GM18873 (cell line): Measurements from ENCODE around the gene PPIA.
"Not testable (repeated sequence)": the region's sequence is repeated elsewhere in the genome, so short reads cannot be mapped to it uniquely, and the experiment has no call there.

Source experiments
- ATAC-seq: cut with Tn5 transposase; IDR thresholded peaks from one replicate; pipeline ENCODE4 v1.9.1; 2021; ENCODE audit warnings: mild to moderate bottlenecking, moderate library complexity, moderate number of reproducible peaks; ENCODE audit not compliant: unreplicated experiment, low FRiP score

PPIA gene

GRCh38 chr7:44762726-44763522 is 33.6 kb upstream of the PPIA start:
- ATAC-seq, result no peak

GRCh38 chr7:44764081-44764480 is 32.4 kb upstream of the PPIA start:
- ATAC-seq, result no peak

- no peak for ATAC-seq
These were observed 31.6 kb upstream of the PPIA start for GRCh38 chr7:44764665-44765578.

GRCh38 chr7:44765579-44766415 is 30.7 kb upstream of the PPIA start:
- ATAC-seq, result no peak

GRCh38 chr7:44766416-44766801 is 30.1 kb upstream of the PPIA start:
- ATAC-seq, result no peak

GRCh38 chr7:44767134-44767911 is 29.2 kb upstream of the PPIA start:
- ATAC-seq, result no peak

- ATAC-seq, result no peak
These were observed 28.4 kb upstream of the PPIA start for GRCh38 chr7:44767912-44768627.

- ATAC-seq, result no peak
These were observed 27.7 kb upstream of the PPIA start for GRCh38 chr7:44768628-44769371.

- no peak for ATAC-seq
These were observed 27.1 kb upstream of the PPIA start for GRCh38 chr7:44769376-44769775.

- no peak for ATAC-seq
These were observed 26.6 kb upstream of the PPIA start for GRCh38 chr7:44769776-44770294.

- no peak for ATAC-seq
These were observed 25.1 kb upstream of the PPIA start for GRCh38 chr7:44771358-44771757.

GRCh38 chr7:44772440-44772839 is 24.0 kb upstream of the PPIA start:
- no peak for ATAC-seq

- ATAC-seq, result no peak
These were observed 23.6 kb upstream of the PPIA start for GRCh38 chr7:44772867-44773266.

GRCh38 chr7:44774486-44774885 is 22.0 kb upstream of the PPIA start:
- ATAC-seq, result not testable (repeated sequence)

- ATAC-seq, result no peak
These were observed 20.9 kb upstream of the PPIA start for GRCh38 chr7:44775383-44776107.

- no peak for ATAC-seq
These were observed 20.3 kb upstream of the PPIA start for GRCh38 chr7:44776211-44776610.

- ATAC-seq, result no peak
These were observed 14.0 kb upstream of the PPIA start for GRCh38 chr7:44782460-44782859.

- no peak for ATAC-seq
These were observed 13.1 kb upstream of the PPIA start for GRCh38 chr7:44783407-44783806.
